Activated CD8-positive, alpha-beta memory T cell treated with anti-CD3 and anti-CD28 coated beads, Interleukin-2, amount 50 U/mL, for 1 hour (primary cell): ENCODE data around the gene PLCB4.

ENCODE experiments used
- DNase-seq: peaks from one replicate; pipeline ENCODE4 v3.0.0-alpha.2; 2020; ENCODE audit errors: extremely low read depth

PLCB4 gene

DNA sequence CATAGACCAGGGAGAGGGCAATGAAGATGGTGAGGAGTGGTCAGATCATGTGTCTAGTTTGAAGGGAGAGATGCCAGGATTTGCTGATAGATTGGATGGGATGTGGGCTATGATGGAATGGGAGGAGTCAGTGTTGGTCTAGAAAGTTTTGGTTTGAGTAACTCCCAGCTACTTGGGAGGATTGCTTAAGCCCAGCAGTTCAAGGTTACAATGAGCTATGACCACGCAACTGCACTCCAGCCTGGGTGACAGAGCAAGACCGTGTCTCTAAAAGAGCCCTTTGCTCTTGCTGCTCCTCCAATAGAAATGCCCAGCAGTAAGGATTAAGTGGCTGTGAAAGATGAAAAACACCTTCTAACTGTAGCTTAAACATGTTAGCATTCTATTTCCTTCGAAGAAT is 427.3 kb downstream of the PLCB4 start:
- DNase-seq: no peak

DNA sequence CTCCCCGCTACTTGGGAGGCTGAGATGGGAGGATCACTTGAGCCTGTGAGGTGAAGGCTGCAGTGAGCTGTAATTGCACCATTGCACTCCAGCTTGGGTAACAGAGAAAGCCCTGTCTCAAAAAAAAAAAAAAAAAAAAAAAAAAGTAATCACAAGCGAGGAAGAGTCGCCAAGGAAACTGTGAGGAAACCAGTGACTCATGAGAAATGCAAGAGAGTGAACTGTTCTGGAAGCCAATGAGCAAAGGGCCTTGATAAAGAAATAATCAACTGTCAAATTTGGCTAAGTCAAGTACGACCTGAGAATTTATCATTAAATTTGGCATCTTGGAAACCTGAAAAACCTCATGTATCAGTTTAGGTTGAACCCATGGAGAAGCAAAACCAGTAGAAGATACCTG is 429.4 kb downstream of the PLCB4 start:
- no peak for DNase-seq

DNA sequence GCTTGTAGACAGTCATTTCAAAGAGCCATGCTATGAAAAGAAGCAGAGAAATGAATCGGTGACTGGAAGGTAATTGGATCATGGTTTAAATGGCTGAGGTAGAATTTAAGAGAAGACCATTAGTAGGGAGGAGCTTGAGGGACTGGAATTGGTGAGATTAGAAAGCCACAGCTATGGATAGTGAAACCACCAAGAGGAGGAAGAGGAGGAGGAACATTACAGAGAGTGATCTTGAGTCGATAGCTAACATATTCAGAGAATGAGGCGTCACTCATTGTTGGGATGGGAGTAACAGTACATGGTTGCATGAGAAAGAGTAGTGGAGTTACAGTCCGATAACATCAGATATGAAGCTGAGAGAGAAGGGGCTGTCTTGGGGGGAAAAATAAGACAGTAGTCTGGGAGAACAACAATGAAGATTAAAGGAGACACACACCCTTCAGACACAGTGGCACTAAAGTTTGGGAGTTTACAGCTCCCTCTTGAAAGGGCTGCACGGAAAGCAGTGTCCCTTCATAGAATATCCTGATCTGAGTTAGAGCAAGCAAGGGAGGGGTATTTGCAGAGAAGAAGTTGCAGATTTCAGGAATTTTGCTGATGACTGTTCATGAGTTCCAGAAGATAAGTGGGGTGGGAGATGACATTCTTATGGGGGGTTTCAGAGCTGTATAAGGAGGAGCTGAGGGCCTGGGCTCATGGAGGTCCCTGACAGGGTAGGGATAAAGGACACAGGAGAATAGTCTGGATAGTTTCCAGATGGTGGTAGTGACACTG is 430.4 kb downstream of the PLCB4 start:
- no peak for DNase-seq

DNA sequence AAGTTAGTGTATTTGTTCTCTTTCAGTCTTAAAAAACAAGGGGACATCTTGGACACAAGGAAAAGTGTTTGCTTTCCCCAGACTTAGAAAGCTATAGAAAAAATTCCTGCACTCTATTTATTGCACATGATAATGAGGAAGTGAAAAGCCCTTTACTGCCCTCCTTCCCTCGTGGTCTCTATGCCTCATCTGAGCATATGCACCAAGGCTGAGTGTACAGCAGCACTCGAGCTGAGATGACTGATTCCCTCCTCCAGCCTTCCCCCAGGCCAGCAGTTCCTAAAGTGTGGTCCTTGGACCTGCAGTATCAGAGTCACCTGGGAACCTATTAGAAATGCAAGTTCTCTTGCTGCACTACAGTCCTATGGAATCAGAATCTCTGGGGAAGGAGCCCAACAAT is 431.2 kb downstream of the PLCB4 start:
- DNase-seq: no peak

DNA sequence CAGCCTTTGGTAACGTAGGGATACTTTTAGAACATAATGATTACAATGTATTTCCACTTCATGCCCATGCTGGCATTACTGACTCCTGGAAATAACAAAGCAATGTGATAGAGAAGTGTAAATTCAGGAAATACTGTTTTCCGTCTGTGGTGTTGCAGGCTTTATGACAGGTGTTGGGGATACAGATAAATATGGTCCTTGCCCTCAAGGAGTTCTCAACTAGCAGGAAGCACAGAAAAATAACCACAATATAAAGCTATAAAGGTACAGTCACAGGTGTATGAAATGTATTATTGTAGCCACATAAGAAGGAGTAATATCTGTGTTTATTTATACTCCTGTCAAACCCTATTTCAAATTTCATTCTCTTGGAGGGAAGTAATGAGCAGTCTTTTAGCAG is 432.6 kb downstream of the PLCB4 start:
- no peak for DNase-seq

DNA sequence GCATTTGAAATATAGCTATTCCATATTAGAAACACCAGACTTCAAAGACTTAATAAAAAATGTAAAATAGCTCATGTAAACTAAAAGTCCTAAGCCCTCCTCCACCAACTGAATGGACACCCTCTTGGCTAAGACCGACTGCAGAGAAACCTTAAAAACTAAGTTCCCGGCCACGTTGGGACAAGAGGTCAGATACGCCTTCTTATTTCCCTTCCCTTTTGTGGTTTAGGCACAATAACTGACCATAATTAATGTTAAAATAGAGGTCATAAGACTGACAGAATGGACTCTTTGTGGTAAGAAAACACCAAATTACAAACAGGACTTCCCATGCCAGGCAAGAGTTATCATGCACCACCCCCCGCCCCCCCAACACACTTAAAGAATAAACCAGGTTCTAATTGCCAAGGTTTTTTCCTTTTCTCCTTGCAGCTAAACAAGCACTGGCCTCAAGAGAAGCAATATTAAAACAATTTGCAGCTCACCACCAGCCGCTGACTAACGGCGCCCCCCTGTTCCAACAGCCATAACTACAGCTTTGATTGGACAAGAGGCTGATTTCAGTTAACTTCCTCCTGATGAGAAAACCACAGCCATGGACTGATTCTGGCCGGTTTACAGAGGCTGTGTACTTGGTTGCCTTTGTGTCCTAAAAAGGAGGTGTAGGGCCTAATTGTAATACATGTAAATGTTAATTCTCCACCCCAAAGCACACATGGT is 434.8 kb downstream of the PLCB4 start:
- no peak for DNase-seq

DNA sequence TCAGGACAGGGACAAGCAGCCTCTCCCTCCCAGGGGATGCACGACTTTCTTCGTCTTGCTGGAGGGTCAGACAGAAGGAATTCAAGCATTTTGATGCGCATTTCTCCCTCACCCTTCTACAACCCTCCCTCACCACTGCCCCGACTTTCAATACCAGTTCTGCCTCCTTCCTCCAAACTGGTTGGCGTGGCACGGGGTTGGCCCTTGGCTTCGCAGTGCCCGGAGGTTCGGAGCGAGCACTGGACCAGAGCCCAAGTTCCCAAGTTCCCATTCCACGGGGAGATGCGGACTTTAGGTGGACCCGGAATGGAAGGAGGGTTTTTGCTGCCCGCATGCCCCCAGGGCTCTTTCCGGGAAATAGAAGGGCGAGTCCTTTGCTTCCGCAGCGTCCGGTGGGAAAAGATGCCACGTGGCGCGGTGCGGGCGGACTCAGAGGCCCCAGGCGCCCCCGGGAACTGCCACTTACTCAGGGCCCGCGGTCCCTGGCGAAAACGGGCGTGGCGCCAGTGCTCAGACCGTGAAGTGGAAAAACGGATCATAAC is 437.5 kb downstream of the PLCB4 start:
- DNase-seq: no peak

DNA sequence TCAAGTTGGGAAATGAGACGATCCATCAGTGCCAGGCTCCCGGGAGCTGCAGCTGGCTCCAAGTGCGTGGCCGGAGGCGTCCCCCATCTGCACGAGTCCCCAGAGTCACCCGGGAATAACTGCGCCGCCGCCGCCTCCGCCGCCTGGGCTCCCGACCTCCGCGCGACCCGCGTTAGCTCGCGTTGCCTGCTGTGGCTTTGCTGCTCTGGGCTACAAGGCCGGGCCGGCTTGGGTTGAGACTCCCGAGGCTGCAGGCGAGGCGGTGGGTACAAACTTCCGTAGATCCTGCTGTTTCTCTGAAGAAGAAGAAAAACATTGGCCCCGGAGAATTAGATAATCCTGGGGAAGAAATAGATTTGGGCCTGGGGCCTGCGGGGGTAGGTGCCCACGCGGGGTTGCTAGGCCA is 438.1 kb downstream of the PLCB4 start:
- DNase-seq: no peak

DNA sequence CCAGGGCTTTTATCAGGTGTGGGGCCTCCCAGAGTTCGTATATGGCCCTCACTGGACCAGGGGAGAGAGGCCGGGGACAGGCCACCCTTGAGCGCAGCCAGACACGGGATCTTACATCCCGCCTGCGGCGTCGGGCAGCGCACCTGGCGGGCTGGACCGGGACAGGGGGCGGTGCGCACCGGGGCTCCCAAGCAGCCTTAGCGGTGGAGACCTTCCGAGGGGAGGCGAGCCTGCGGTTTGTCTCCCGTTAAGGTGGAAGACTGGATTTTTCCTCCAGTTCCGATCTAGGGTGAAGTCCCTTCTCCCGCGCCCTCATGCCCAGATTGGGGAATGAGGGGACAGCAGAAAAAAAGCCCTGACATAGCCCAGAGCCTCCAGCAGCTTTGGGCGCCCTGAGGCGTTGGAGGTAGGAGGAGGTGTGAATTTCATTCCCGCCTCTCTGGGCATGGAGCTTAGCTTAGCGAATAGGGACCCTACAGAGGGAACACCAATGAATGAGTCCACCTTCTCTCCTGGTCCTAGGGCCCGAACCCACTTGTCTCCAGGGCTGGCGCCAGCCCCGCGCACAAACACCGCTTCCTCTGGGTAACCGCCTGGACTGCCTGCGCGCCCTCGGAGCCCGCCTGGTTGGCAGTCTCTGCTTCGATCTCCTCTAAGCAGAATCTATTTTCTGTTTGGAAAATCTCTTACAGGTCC is 438.8 kb downstream of the PLCB4 start:
- no peak for DNase-seq

DNA sequence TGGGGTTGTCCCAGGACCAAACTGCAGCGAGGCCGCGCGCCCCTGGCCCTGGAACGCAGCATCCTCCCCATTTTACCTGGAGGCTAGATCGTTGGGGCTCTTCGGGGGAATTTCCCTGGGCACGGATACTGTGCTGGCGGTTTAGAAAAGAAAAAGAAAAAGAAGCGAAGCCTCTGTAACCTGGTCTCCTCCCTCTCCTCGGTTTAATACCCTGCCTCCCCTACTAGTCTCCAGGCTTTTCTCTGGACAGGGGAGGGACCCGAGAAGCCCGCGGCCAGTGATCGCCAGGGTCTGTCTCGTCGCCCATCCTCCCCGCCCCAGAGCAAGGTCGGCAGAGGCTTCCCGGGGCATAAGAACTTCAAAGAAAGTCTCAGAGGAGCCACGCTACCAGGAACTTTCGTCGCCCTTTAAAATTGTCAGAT is 439.4 kb downstream of the PLCB4 start:
- no peak for DNase-seq

DNA sequence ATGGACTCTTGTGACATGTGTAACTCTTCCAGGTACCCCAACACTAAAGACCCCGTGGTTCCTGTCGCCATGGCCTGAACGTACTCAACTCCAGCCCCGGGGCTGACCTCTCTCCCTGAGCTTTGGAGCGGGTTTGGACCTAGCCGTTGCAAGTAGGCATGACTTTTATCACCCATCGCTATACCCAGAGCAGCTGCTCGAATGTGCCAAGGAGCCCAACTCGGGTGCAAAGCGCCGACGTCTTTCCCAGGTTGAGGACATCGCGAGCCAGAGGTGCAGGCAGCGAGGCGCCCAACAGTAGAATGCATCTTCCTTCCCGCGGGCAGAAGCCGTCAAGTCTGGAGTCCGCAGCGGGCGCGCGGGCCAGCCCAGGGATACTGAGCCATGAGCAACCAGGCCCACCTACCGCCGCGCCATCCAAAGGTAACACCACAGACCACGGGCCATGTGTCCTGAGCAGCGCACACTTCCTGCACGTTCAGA is 439.9 kb downstream of the PLCB4 start:
- DNase-seq: no peak

DNA sequence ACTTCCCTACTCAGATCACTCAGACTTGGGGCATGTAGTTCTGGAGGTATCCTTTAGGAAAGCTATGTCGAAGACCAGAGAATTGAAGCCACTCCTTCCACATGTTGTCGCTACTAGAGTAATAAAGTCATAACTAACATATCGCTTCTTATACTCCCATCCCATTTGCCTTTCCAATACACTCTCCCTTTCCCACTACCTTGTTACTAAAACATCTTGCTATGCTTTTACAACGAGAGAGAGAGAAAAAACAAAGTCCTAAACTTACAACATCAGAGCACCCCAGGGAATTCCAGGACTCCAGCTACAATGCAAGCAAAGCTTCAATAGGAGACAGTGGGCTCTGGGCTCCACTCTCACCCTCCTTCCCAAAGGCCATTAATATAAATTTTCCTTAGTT is 440.4 kb downstream of the PLCB4 start:
- DNase-seq: no peak

DNA sequence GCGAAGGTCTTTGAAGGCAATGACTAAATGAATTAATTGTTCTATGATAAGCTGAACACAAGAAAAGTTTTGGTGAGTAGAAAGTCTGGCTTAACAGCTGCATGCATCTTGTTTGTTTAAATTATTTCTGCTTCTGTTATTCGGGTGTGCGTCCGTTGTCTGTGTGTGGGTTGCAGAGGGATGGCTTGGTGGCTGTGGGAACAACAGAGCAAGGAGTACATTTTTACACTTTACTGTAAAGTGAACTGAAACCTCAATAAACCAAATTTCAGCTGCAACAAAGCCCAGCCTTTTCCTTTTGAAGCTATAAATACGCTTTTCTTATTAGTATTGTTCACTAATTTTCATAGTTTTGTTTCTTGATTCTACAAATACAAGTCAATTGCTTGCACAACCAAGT is 442.0 kb downstream of the PLCB4 start:
- DNase-seq: no peak

DNA sequence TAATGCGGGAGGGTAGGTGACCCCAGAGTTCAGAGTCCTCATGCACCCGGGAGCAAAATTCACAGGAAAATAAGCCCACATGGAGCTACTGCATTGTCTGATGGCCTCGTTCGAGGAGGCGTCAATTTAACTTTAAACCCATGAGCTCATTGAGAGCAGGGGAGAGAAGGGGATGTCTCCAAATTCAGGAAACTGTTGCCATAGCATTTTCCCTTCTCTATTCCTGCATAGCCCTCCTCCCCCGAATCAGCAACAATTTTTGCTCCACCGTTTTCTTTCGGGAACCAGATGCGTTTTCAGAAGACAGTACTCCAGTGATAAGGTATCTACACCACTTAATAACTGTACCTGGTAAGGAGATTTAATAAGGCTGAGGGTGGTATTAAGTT is 445.2 kb downstream of the PLCB4 start:
- DNase-seq: no peak

DNA sequence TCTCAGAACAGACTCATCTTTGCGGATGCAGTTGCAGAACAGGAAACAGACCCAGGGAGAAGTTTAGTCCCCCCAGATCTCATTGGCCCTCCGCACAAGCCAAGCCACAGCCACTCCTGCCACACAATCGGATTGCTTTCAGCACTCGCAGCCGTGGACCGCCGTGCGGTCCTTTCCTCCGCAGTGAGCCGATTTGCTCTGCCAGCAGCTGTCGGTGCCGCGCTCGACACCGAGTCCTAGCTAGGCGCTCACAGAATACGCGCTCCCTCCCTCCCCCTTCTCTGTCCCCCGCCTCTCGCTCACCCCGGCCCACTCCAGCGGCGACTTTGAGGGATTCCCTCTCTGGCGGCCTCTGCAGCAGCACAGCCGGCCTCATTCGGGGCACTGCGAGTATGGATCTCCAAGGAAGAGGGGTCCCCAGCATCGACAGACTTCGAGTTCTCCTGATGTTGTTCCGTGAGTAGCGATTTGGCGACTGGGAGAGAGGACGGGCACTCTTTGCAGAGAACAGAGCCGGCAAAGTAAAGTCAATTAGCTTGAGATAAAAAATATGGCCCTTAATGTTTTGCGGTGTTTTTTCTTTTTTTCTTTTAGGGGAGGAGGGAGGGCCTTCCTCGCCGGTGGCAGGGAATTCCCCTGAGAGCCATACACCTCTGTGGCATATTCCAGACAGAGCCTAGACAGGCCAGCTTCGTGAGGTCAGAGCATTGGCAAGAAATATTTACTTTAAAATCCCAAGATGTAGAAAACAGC is 445.8 kb downstream of the PLCB4 start, which contains the start of gene LAMP5:
TSS of gene LAMP5 (plus strand) at position 130 of the 753 bp plus-strand sequence. CDS start at position 393, 263 bp downstream.
- DNase-seq: no peak

DNA sequence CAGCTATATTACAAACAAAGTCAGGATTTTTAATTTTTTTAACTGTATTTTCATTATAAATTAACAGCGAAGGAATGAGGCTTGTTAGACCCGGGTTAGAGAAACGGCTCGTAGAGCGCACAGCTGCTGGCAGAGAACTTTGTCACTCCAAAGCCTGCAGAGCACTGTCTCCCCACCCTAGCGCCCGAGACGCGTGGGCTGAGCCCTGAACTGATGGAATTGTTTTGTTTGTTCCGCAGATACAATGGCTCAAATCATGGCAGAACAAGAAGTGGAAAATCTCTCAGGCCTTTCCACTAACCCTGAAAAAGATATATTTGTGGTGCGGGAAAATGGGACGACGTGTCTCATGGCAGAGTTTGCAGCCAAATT is 446.3 kb downstream of the PLCB4 start:
- DNase-seq: no peak

DNA sequence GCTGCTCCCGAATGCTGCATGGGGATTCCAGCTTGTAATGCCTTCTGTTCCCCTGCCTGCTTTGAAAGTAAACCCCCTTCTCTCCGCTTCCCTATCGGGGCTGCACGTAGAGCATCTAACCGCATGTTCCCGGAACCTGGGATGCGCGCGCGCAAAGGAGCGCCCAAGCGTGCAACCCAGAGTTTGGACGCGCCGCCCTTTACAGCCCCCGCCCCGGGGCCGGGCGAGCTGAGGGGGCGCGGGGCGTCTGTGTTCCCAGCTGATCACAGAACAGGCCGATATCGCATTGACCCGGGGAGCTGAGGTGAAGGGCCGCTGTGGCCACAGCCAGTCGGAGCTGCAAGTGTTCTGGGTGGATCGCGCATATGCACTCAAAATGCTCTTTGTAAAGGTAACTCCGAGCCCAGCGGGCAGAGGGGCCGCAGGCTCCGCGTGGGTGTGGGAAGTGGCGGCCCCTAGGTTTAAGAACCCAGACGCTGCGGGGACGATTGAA is 446.9 kb downstream of the PLCB4 start:
- no peak for DNase-seq

DNA sequence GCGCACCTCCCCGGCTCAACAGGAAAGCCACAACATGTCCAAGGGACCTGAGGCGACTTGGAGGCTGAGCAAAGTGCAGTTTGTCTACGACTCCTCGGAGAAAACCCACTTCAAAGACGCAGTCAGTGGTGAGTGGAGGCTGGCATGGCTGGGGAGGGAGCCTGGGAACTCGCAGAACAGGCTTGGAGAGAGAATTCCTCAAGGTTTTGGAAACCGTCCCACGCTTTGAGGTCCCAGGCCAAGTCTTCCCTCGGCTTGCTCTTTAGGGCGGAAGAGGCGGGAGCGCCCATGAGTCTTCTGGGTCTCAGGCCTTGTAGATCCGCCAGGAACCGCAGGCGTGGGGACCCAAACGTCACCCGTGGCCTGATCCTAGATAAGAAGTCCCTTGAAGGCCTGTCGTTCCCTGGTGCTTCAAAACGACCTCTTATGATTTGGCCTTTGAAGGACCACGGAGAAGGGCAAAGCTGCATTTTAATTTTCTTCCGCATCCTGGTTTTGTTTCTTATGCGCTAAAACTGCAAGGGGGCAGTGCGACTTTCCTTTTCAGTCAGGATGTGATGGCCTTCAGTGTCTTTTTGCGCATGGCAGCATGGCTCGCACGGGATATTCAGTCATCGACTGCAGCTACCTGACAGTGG is 447.5 kb downstream of the PLCB4 start:
- DNase-seq: no peak

DNA sequence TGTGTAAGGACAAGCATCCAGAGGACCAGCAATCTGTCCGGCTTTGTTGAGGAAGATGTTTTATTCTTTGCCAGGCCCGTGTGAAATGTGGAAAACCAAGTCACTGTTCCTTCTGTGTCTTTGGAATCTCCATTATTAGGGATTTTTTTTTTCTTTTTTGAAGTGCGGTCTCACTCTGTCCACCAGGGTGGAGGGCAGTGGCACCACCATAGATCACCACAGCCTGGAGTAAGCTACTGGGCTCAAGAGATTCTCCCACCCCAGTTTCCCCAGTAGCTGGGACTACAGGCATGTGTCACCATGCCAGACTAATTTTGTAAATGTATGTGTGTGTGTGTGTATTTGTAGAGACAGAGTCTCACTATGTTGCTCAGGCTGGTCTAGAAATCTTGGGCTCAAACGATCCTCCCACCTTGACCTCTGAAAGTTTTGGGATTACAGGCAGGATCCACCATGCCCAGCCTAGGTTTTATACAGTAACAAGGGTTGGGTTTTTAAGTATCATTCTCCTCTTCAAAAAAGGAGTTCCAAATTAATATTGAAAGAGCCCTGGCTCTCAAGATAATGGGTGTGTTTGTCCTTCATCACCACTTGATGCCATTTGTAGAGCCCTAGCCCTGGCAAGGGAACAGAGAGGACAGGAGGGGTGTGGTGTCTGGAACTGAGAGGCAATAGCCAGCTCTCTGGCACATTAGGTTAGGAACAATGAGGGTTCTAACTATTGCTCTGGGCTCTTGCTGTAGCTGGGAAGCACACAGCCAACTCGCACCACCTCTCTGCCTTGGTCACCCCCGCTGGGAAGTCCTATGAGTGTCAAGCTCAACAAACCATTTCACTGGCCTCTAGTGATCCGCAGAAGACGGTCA is 448.6 kb downstream of the PLCB4 start:
- no peak for DNase-seq

DNA sequence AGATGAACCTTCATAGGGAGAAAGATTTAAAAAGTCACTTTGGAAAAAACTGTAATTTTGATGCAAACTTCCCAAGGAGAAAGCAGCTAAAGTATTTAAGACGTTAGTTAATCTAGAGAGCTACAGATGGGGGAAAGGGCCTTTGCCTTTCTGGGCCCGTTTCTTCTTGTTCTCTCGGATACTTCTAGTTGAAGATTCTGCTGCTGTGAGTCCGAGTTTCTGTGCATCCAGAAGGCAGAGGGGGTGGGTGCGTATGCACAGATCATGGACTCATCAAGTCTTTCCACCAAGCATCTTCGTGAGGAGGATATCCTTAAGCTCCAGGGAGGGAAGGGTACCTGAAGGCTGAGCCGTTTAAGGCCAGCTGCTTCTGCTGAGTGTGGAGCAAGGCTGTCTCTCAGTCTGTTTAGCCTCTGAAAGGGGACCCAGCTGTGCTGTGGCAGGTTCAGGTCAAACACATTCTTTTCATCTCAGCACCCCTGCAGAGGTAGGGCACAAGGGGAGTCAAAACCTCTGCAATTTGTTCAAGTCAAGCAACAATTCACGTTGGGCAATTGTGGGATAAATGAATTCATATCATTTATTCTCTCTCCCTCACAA is 449.8 kb downstream of the PLCB4 start:
- DNase-seq: no peak
